HepG2 (cell line): ENCODE data around the gene FAAP20. TPM values are rescaled to one million over a fixed set of nuclear protein-coding genes. Genes with fewer than 3 reads are reported as not detected.
A peak's percentile ranks its signal among the peaks of the same experiment; 100 is the strongest.

Experiments
- HNF1A ChIP-seq, 2 experiments: sonication (generic) in 1 of 2; formaldehyde crosslinking in 1 of 2; IDR thresholded peaks; 2 replicates each; pipeline versions ENCODE4 v1.4.0 to v1.6.1; 2016 to 2020; ENCODE audit warnings: borderline replicate concordance in 1 of 2, low read depth in 1 of 2, mild to moderate bottlenecking in 1 of 2, missing genetic modification reagents in 1 of 2
- RARG ChIP-seq: sonication (generic); formaldehyde crosslinking; IDR thresholded peaks from 2 replicates; pipeline ENCODE4 v1.4.0; 2020; ENCODE audit warnings: low read depth, mild to moderate bottlenecking, missing genetic modification reagents
- SIX4 ChIP-seq: sonication (generic); formaldehyde crosslinking; IDR thresholded peaks from 2 replicates; pipeline ENCODE4 v1.4.0; 2020; ENCODE audit warnings: missing genetic modification reagents
- ZNF121 ChIP-seq: sonication (generic); formaldehyde crosslinking; IDR thresholded peaks from 2 replicates; pipeline ENCODE4 v1.5.0; 2020; ENCODE audit warnings: mild to moderate bottlenecking, missing genetic modification reagents
- ZNF280B ChIP-seq: sonication (generic); formaldehyde crosslinking; IDR thresholded peaks from 2 replicates; pipeline ENCODE4 v1.5.0; 2020; ENCODE audit warnings: missing genetic modification reagents, mild to moderate bottlenecking, borderline replicate concordance
- ZNF30 ChIP-seq: sonication (generic); formaldehyde crosslinking; IDR thresholded peaks from 2 replicates; pipeline ENCODE4 v1.5.0; 2020; ENCODE audit warnings: mild to moderate bottlenecking, missing genetic modification reagents
- ZNF552 ChIP-seq: sonication (generic); formaldehyde crosslinking; IDR thresholded peaks from 2 replicates; pipeline ENCODE4 v1.9.0; 2022; ENCODE audit warnings: missing genetic modification reagents, mild to moderate bottlenecking, borderline replicate concordance
- ZNF646 ChIP-seq: sonication (generic); formaldehyde crosslinking; IDR thresholded peaks from 2 replicates; pipeline ENCODE4 v1.9.0; 2021; ENCODE audit warnings: mild to moderate bottlenecking, missing genetic modification reagents
- ZNF839 ChIP-seq: sonication (generic); formaldehyde crosslinking; IDR thresholded peaks from 2 replicates; pipeline ENCODE4 v1.4.0; 2020; ENCODE audit warnings: missing genetic modification reagents, mild to moderate bottlenecking, borderline replicate concordance
- ZNF878 ChIP-seq: sonication (generic); formaldehyde crosslinking; IDR thresholded peaks from 2 replicates; pipeline ENCODE4 v1.8.1; 2023; ENCODE audit warnings: mild to moderate bottlenecking, missing genetic modification reagents, moderate library complexity
- ZXDC ChIP-seq: sonication (generic); formaldehyde crosslinking; IDR thresholded peaks from 2 replicates; pipeline ENCODE4 v1.5.0; 2020; ENCODE audit warnings: mild to moderate bottlenecking, missing genetic modification reagents
- polyA plus RNA-seq, 8 experiments: library from polyadenylated mRNA; depleted of rRNA in 3 of 8; stranded (reverse) in 7 of 8; unstranded in 1 of 8; fragments of >200 nt; fragmentation: Illumina TruSeq in 4 of 8; extraction: Trizol in 4 of 8; gene quantifications; 2 replicates each; pipeline versions ENCODE4 v1.2.1 to v1.2.3, GENCODE V29; 2011 to 2016; ENCODE audit warnings: low read depth in 4 of 8, missing spikeins in 1 of 8, mixed read lengths in 1 of 8; ENCODE audit not compliant: insufficient read depth in 1 of 8
- total RNA-seq, 5 experiments: library from RNA; depleted of rRNA; stranded (reverse); fragments of >200 nt; fragmentation: Illumina TruSeq; extraction: Trizol; gene quantifications; 2 replicates each; pipeline ENCODE4 v1.2.3, GENCODE V29; 2016; ENCODE audit warnings: low read depth in 1 of 5

FAAP20 gene
- total and polyA plus RNA-seq, 2 of the 13 experiments (the other 11 are each of a cell fraction or from before 2014, with no cell fraction given), result 9.6 to 10.8 TPM

DNA sequence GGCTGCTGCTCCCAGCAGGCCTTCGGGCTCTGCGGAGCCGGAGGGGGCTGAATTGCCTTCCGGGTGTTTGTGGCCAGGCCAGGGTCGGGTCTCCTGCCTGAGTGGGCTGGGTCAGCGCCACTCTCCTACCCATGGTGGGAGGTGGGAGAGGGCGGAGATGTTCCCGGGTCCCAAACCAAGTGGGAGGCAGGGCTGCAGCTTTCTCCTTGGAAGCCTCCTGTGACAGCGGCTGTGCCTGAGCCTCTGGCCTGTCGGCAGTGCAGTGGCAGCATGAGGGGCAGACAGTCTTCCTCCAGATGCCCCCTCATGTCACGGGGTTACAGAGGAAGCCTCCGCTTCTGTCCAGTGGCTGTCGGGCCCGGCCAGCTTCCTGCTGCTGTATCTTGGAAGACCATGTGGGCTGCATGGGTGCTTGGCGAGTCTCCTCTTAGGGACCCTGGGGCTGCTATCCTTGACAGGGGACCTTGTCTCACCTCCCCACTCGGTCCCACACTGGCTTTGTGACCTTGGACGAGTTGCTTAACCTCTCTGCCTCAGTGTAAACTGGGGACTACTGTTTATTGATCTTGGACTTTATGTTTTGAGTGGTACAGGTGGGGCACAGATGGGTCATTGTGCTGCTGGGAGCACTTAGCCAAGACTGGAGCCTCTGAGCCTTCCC, 37.8 kb upstream of the FAAP20 start (continued):
- TF ChIP-seq HNF1A (IDR thresholded peaks at IDR 0.05; ENCODE audit: low read depth), result no peak
- peak; percentile 84; the same call in 1 of the 2 replicates for TF ChIP-seq HNF1A (CRISPR knock-in tag; IDR thresholded peaks at IDR 0.05; ENCODE audit: borderline replicate concordance)
- TF ChIP-seq ZNF121 (CRISPR knock-in tag), result no peak
- no peak for TF ChIP-seq ZNF646
- TF ChIP-seq ZNF839 (CRISPR knock-in tag), result no peak
- TF ChIP-seq SIX4, result peak; percentile 56; the same call in 1 of the 2 replicates
- TF ChIP-seq ZNF280B (CRISPR knock-in tag), result no peak
- TF ChIP-seq ZNF878 (CRISPR knock-in tag), result no peak
- no peak for TF ChIP-seq ZNF30
- 0 out of 2 replicates have a peak, but pooled peaks have one; percentile 17 for TF ChIP-seq ZXDC (CRISPR knock-in tag)
- TF ChIP-seq ZNF552 (CRISPR knock-in tag), result no peak
- TF ChIP-seq RARG, result no peak
